Activated CD8-positive, alpha-beta memory T cell treated with anti-CD3 and anti-CD28 coated beads, Interleukin-2, amount 50 U/mL, for 48 hours (primary cell): ENCODE results near the gene DNAH11.
"Not testable (repeated sequence)": the region's sequence is repeated elsewhere in the genome, so short reads cannot be mapped to it uniquely, and the experiment has no call there.

ENCODE experiments used
- DNase-seq: peaks from one replicate; pipeline ENCODE4 v3.0.0-alpha.2; 2020

DNAH11 gene

GRCh38 chr7:21722371-21722770 lies 179.5 kb downstream of the DNAH11 start:
- DNase-seq = no peak

- DNase-seq = no peak
Measured at GRCh38 chr7:21724562-21724961, 181.7 kb downstream of the DNAH11 start.

- DNase-seq = no peak
Measured at GRCh38 chr7:21730399-21730798, 187.6 kb downstream of the DNAH11 start.

GRCh38 chr7:21731977-21732376 lies 189.1 kb downstream of the DNAH11 start:
- no peak for DNase-seq

GRCh38 chr7:21732956-21733355 lies 190.1 kb downstream of the DNAH11 start:
- DNase-seq = not testable (repeated sequence)

GRCh38 chr7:21733837-21734236 lies 191.0 kb downstream of the DNAH11 start:
- DNase-seq = no peak

GRCh38 chr7:21743493-21743892 lies 200.7 kb downstream of the DNAH11 start:
- DNase-seq = no peak

GRCh38 chr7:21746949-21747348 lies 204.1 kb downstream of the DNAH11 start:
- no peak for DNase-seq

GRCh38 chr7:21747806-21748205 lies 205.0 kb downstream of the DNAH11 start:
- DNase-seq = no peak

GRCh38 chr7:21749378-21749777 lies 206.5 kb downstream of the DNAH11 start:
- DNase-seq = no peak

GRCh38 chr7:21753071-21753470 lies 210.2 kb downstream of the DNAH11 start:
- no peak for DNase-seq

GRCh38 chr7:21754963-21755362 lies 212.1 kb downstream of the DNAH11 start:
- DNase-seq = no peak

- no peak for DNase-seq
Measured at GRCh38 chr7:21757537-21758282, 214.9 kb downstream of the DNAH11 start.

GRCh38 chr7:21758286-21758685 lies 215.4 kb downstream of the DNAH11 start:
- DNase-seq = no peak

- no peak for DNase-seq
Measured at GRCh38 chr7:21762469-21762868, 219.6 kb downstream of the DNAH11 start.

GRCh38 chr7:21763818-21764217 lies 221.0 kb downstream of the DNAH11 start:
- no peak for DNase-seq

GRCh38 chr7:21766218-21766617 lies 223.4 kb downstream of the DNAH11 start:
- DNase-seq = no peak

GRCh38 chr7:21767300-21767900 lies 224.6 kb downstream of the DNAH11 start:
- no peak for DNase-seq

- no peak for DNase-seq
Measured at GRCh38 chr7:21768279-21768678, 225.4 kb downstream of the DNAH11 start.

- DNase-seq = no peak
Measured at GRCh38 chr7:21771266-21771665, 228.4 kb downstream of the DNAH11 start.

- DNase-seq = no peak
Measured at GRCh38 chr7:21771906-21772610, 229.2 kb downstream of the DNAH11 start.

GRCh38 chr7:21773326-21773725 lies 230.5 kb downstream of the DNAH11 start:
- DNase-seq = no peak

- no peak for DNase-seq
Measured at GRCh38 chr7:21777921-21778320, 235.1 kb downstream of the DNAH11 start.

GRCh38 chr7:21778953-21779352 lies 236.1 kb downstream of the DNAH11 start:
- DNase-seq = no peak
